ENCODE data around the gene SGCD. TPM values are rescaled to one million over a fixed set of nuclear protein-coding genes. Genes with fewer than 3 reads are reported as not detected.

Gene SGCD
- total and polyA plus RNA-seq, 10 donors: 0.26 to 5.3 (median 1.3) TPM

DNA sequence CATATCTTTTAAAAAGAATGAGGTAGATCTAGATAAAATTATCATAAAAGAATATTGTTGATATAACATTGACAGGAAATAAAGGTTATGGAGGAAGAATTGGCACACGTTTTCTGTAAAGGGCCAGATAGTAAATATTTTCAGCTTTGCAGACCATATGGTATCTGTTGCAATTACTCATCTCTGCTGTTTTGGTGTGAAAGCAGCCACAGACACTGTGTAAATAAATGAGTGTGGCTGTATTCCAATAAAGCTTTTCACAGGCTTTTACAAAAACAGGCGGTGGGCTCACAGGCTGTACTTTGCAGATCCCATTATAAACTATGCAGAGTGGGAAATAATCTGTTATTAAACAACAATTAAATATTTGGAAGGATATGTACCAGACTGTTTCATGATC, 87.4 kb downstream of the SGCD start:
- WGBS, 5 donors: 44 to 60% (median 57%) methylated on average over 2 of the region's 2 CpGs
- Histone ChIP-seq H3K4me3 (no peak overlapping the region), H3K36me3 (no peaks in the 10 kb centered on the region), H3K27ac (no peak overlapping the region), H3K9me3 (no peaks in the 10 kb centered on the region), H3K27me3 (replicated peaks in 1 of 7) (no peaks in the 10 kb centered on the region), H3K4me1 (peaks cover 0 to 6% (median 0%) of the 10 kb centered on the region in 6 donors)
- TF ChIP-seq POLR2AphosphoS5 (IDR thresholded peaks at IDR 0.05): no peak
- no peak for TF ChIP-seq POLR2A (IDR thresholded peaks at IDR 0.05)
- TF ChIP-seq, protein P1, sequence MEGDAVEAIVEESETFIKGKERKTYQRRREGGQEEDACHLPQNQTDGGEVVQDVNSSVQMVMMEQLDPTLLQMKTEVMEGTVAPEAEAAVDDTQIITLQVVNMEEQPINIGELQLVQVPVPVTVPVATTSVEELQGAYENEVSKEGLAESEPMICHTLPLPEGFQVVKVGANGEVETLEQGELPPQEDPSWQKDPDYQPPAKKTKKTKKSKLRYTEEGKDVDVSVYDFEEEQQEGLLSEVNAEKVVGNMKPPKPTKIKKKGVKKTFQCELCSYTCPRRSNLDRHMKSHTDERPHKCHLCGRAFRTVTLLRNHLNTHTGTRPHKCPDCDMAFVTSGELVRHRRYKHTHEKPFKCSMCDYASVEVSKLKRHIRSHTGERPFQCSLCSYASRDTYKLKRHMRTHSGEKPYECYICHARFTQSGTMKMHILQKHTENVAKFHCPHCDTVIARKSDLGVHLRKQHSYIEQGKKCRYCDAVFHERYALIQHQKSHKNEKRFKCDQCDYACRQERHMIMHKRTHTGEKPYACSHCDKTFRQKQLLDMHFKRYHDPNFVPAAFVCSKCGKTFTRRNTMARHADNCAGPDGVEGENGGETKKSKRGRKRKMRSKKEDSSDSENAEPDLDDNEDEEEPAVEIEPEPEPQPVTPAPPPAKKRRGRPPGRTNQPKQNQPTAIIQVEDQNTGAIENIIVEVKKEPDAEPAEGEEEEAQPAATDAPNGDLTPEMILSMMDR (IDR thresholded peaks at IDR 0.05 in 8 of 11, conservative IDR thresholded peaks at IDR 0.05 in 3 of 11): no peak
- intact Hi-C loops (cut with DNase I; ENCODE audit: low total_unique reads): no loop called here
- no peak for DNase-seq

GRCh38 chr5:156419661-156420060, 92.7 kb downstream of the SGCD start:
- Histone ChIP-seq H3K27me3 (replicated peaks in 1 of 7) (no peaks in the 10 kb centered on the region), H3K36me3 (no peaks in the 10 kb centered on the region), H3K9me3 (no peaks in the 10 kb centered on the region), H3K4me3 (no peak overlapping the region), H3K4me1 (no peaks in the 10 kb centered on the region), H3K27ac (no peak overlapping the region)
- TF ChIP-seq POLR2AphosphoS5 (IDR thresholded peaks at IDR 0.05) (no peak), POLR2A (IDR thresholded peaks at IDR 0.05) (no peak)
- TF ChIP-seq, protein P1 (IDR thresholded peaks at IDR 0.05 in 8 of 11, conservative IDR thresholded peaks at IDR 0.05 in 3 of 11): no peak
- intact Hi-C loops (cut with DNase I; ENCODE audit: low total_unique reads): no loop called here
- 80 to 88% (median 84%) methylated on average over 1 of the region's 1 CpG for WGBS, 5 donors
- no peak for DNase-seq

DNA sequence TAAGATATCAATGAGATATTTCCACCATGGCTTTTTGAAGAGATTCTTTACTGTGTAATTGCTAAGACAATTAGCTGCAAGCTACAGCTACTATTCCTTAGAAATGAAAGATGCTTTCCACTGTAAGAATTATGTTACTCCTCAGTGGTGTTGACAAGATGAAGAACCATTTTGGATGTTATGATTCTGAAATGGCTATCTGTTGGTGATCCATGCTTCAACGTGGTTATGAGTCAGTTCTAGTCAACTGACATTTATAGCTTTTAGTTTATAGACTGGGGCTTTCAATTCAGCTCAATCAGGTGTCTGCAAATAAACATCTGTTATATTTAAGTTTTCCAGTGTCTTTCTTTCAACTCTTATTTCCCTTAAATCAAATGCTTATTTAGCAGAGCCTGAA, 93.7 kb downstream of the SGCD start:
- Histone ChIP-seq H3K36me3 (no peaks in the 10 kb centered on the region), H3K27me3 (replicated peaks in 1 of 7) (no peaks in the 10 kb centered on the region), H3K27ac (no peak overlapping the region), H3K4me3 (no peak overlapping the region), H3K4me1 (no peaks in the 10 kb centered on the region), H3K9me3 (no peaks in the 10 kb centered on the region)
- DNase-seq: no peak
- WGBS, 5 donors: 32 to 64% (median 52%) methylated on average over 1 of the region's 1 CpG
- TF ChIP-seq, protein P1 (IDR thresholded peaks at IDR 0.05 in 8 of 11, conservative IDR thresholded peaks at IDR 0.05 in 3 of 11): no peak
- TF ChIP-seq POLR2AphosphoS5 (IDR thresholded peaks at IDR 0.05): no peak
- no peak for TF ChIP-seq POLR2A (IDR thresholded peaks at IDR 0.05)
- intact Hi-C loops (cut with DNase I; ENCODE audit: low total_unique reads): no loop called here

DNA sequence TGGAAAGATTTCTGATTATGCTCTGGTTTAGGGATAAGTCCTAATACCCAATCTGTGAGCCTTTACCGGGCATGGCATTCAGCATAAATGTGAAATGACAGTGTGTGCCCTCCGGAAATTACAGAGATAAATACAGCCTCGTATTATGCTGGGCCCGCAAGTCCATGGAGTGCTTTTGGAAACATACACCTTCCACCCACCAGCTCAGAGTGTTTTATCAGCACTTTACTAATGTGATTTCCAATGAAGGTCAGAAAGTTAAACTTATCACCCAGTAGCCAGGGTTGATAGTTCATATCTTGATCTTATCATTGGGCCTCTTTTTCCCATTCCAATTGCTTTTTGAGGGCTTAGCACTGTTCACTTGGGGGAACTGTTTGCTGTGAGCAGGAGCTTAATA, 94.8 kb downstream of the SGCD start:
- 72 to 91% (median 75%) methylated on average over 4 of the region's 4 CpGs for WGBS, 5 donors
- Histone ChIP-seq H3K27ac (no peak overlapping the region), H3K4me3 (no peak overlapping the region), H3K9me3 (no peaks in the 10 kb centered on the region), H3K36me3 (no peaks in the 10 kb centered on the region), H3K4me1 (no peaks in the 10 kb centered on the region), H3K27me3 (replicated peaks in 1 of 7) (no peaks in the 10 kb centered on the region)
- TF ChIP-seq POLR2A (IDR thresholded peaks at IDR 0.05) (no peak), POLR2AphosphoS5 (IDR thresholded peaks at IDR 0.05) (no peak)
- TF ChIP-seq, protein P1 (IDR thresholded peaks at IDR 0.05 in 8 of 11, conservative IDR thresholded peaks at IDR 0.05 in 3 of 11): no peak
- no peak for DNase-seq
- intact Hi-C loops (cut with DNase I; ENCODE audit: low total_unique reads): no loop called here

Measured in spleen (tissue), 11 donors.